Right lobe of liver (tissue), 6 donors: ENCODE results near the gene PREX1. TPM values are rescaled to one million over a fixed set of nuclear protein-coding genes. Genes with fewer than 3 reads are reported as not detected.

Source experiments
- ATAC-seq, 4 donors: fragments of 200-7000 bp; cut with Tn5 transposase; one replicate each; pipeline ENCODE4 v1.9.1; 2020; ENCODE audit warnings: mild to moderate bottlenecking in 4 of 4, moderate library complexity in 4 of 4
- DNase-seq, 3 donors: peaks; one replicate each; pipeline ENCODE4 v3.0.0-alpha.2; 2020
- H3K27ac ChIP-seq, 3 donors: fragments of 200-600 bp; one replicate each; pipeline ENCODE4 v1.8.0; 2022
- H3K27me3 ChIP-seq, 2 donors: fragments of 200-600 bp; one replicate each; pipeline ENCODE4 v1.8.0; 2022
- H3K36me3 ChIP-seq, 4 donors: fragments of 200-600 bp; sonication (generic) in 1 of 4; one replicate each; pipeline versions ENCODE4 v1.5.1 to v1.8.0; 2017 to 2022; ENCODE audit warnings: control low read depth in 1 of 4
- H3K4me1 ChIP-seq, 4 donors: fragments of 200-600 bp; sonication (generic) in 1 of 4; one replicate each; pipeline versions ENCODE4 v1.5.1 to v1.8.0; 2017 to 2022; ENCODE audit warnings: control low read depth in 1 of 4
- H3K4me3 ChIP-seq, 3 donors: fragments of 200-600 bp; one replicate each; pipeline ENCODE4 v1.8.0; 2022
- H3K9me3 ChIP-seq, 4 donors: fragments of 200-600 bp; sonication (generic) in 1 of 4; one replicate each; pipeline versions ENCODE4 v1.5.1 to v1.8.0; 2017 to 2022; ENCODE audit warnings: control low read depth in 1 of 4
- CTCF ChIP-seq, 4 donors: fragments of 200-600 bp in 3 of 4; fragments of 450-650 bp in 1 of 4; IDR thresholded peaks; one replicate each; pipeline versions ENCODE4 v1.5.1 to v1.8.0; 2016 to 2022; ENCODE audit warnings: antibody characterized with exemption in 4 of 4, mild to moderate bottlenecking in 2 of 4
- POLR2A ChIP-seq: fragments of 450-650 bp; IDR thresholded peaks from one replicate; pipeline ENCODE4 v1.6.1; 2017; ENCODE audit warnings: antibody characterized with exemption, mild to moderate bottlenecking
- WGBS: methylation state at CpG from one replicate; pipeline ENCODE4 v1.1.6; 2018; ENCODE audit warnings: low coverage, low lambda C conversion rate; ENCODE audit not compliant: insufficient coverage; ENCODE audit errors: missing lambda C conversion rate; 5-methylcytosine and 5-hydroxymethylcytosine counted together
- intact Hi-C, 2 donors: fragments of 100-400 bp; cut with DNase I; formaldehyde crosslinking; loops; one replicate each; pipeline versions ENCODE4 v1.11.2 to v1.14.1; 2022
- total RNA-seq, 6 experiments: library from RNA; depleted of rRNA in 2 of 6; stranded (reverse); fragments of >200 nt in 2 of 6; fragmentation: NEBNext Ultra II Directional in 3 of 6; extraction: Animal tissue kit (Norgen Biotek cat#: 25700) in 3 of 6; gene quantifications; one replicate each; pipeline versions ENCODE4 v1.1.0 to v1.2.4, GENCODE V29; 2016 to 2023
- donor health status: DM: no; HTN: yes; CAD: no.
- donor health status: DM: no; HTN: no; CAD: no.
- donor health status: DM: no; HTN: no; CAD: no.
- donor health status: DM: no; HTN: yes; CAD: no.
- donor health status: DM: no; HTN: yes; CAD: no.

Gene PREX1
- total RNA-seq, 6 experiments from 2014 or later: 4.4 to 11.1 (median 8.7) TPM

- DNase-seq (no peak), ATAC-seq (no peak)
- H3K4me1 ChIP-seq: peaks cover 0 to 18% (median 2%) of the 10 kb centered on the region in 4 donors
- H3K36me3 ChIP-seq: no peaks in the 10 kb centered on the region
- no peaks in the 10 kb centered on the region for H3K27me3 ChIP-seq
- intact Hi-C loops: no loop called here
- H3K9me3 ChIP-seq: no peaks in the 10 kb centered on the region
- TF ChIP-seq POLR2A (no peak), CTCF (IDR thresholded peaks at IDR 0.05) (no peak)
- H3K27ac ChIP-seq: no peak overlapping the region
- 94% methylated on average over 2 of the region's 4 CpGs for WGBS
- no peak overlapping the region for H3K4me3 ChIP-seq
Measured at GRCh38 chr20:48719598-48720255, 108.1 kb downstream of the PREX1 start.

DNA sequence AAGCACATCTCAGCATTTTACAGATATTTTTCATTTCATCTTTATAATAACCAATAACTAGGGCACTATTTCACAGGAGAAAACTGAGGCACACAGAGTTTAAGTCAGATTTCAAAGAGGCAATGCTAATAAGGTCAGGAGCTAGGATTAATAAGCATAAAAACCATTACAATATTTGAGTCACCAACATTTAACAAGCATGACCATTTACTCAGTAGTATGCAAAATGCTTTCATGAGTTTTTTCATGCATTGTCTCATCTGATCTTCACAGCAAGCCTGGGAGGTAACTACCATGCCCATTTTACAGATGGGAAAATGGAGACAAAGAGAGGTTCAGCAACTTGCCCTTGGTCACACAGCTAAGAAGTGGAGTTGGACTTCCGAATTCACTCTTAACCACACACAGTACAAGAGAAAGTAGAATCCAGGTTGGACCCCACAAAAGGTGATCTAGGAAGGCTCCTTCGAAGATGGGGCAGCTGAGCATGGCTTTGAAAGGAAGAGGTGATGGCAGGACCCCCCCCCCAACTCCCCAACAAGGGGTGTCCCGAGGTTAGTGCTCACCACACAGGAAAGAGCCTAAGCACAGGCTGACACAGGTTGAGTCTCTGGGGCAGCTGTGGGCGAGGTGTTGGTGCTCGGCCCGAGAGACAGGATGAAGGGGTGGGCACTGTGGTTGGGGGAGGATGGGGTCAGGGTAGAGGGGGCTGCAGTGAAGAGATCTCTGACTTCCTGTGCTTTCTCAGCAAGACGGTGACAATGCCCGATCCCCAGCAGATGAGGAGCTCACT, 108.8 kb downstream of the PREX1 start:
- TF ChIP-seq POLR2A (no peak), CTCF (IDR thresholded peaks at IDR 0.05) (no peak)
- intact Hi-C loops: no loop called here
- Histone ChIP-seq H3K27me3 (no peaks in the 10 kb centered on the region), H3K27ac (no peak overlapping the region), H3K36me3 (no peaks in the 10 kb centered on the region), H3K9me3 (no peaks in the 10 kb centered on the region), H3K4me1 (peaks cover 0 to 18% (median 2%) of the 10 kb centered on the region in 4 donors), H3K4me3 (no peak overlapping the region)
- ATAC-seq: peak in 1 of 4 donors; percentile 40
- no peak for DNase-seq
- 59% methylated on average over 7 of the region's 8 CpGs for WGBS

GRCh38 chr20:48717680-48718223, 110.0 kb downstream of the PREX1 start:
- H3K36me3 ChIP-seq: no peaks in the 10 kb centered on the region
- no peaks in the 10 kb centered on the region for H3K27me3 ChIP-seq
- peaks cover 0 to 6% (median 2%) of the 10 kb centered on the region in 4 donors for H3K4me1 ChIP-seq
- H3K9me3 ChIP-seq: no peaks in the 10 kb centered on the region
- intact Hi-C loops: no loop called here
- no peak overlapping the region for H3K4me3 ChIP-seq
- ATAC-seq (no peak), DNase-seq (no peak)
- H3K27ac ChIP-seq: no peak overlapping the region
- WGBS: 24% methylated on average over 2 of the region's 6 CpGs
- no peak for TF ChIP-seq POLR2A

DNA sequence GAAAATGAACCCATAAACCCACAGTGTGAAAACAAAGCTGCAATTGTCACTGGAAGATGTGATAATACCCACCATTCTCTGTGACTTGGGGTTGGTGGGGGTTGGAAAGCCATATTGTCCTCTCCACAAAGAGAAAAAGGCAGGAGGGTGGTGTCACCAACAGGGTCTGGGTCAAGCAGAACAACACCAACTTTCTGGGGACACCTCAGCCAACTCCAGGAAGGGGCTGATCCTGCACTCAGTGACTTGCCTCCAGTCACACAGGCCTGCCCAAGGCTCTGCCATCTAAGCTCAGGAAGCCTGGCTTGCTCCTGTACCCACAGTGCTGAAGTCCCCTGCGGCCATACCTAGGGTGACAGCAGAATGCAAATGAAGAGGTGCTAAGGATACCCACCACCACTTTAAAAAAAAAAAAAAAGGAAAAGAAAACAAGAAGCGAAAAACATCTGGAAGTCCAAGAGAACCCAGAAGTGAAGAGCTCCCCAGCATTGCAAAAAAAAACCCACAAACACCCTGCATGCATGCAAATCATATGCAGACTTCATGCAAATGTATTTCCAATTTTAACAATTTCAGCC, 110.6 kb downstream of the PREX1 start:
- 60% methylated on average over 1 of the region's 2 CpGs for WGBS
- TF ChIP-seq POLR2A (no peak), CTCF (IDR thresholded peaks at IDR 0.05) (no peak)
- DNase-seq: no peak

More for the DNA sequence above, 110.6 kb downstream of the PREX1 start:
- H3K36me3 ChIP-seq: no peaks in the 10 kb centered on the region
- H3K4me3 ChIP-seq: no peak overlapping the region
- no peak for ATAC-seq
- no peaks in the 10 kb centered on the region for H3K27me3 ChIP-seq
- H3K9me3 ChIP-seq: no peaks in the 10 kb centered on the region
- no peak overlapping the region for H3K27ac ChIP-seq
- intact Hi-C loops: no loop called here
- peaks cover 0 to under 1% (median 0%) of the 10 kb centered on the region in 4 donors for H3K4me1 ChIP-seq
